Measurements from ENCODE around the gene ZFP37. TPM values are rescaled to one million over a fixed set of nuclear protein-coding genes. Genes with fewer than 3 reads are reported as not detected.
A peak's percentile ranks its signal among the peaks of the same experiment; 100 is the strongest.
"Not testable (repeated sequence)": the region's sequence is repeated elsewhere in the genome, so short reads cannot be mapped to it uniquely, and the experiment has no call there.

Gene ZFP37
- polyA plus RNA-seq, 2 of the 4 experiments (the other 2 are of a cell fraction) = 1.6 to 2.0 TPM

- H3K9me3 ChIP-seq; ATAC-seq; H3K27ac ChIP-seq; DNase-seq (ENCODE audit: low read depth in 1 of 2, low spot score in 1 of 2); CTCF ChIA-PET; FAIRE-seq; POLR2A ChIA-PET; H3K4me3 ChIP-seq; H3K4me2 ChIP-seq; H3K4me1 ChIP-seq: not testable (repeated sequence)
- 70% methylated on average over 15 of the region's 20 CpGs for WGBS (ENCODE audit: missing lambda C conversion rate)
Measured at GRCh38 chr9:113062932-113063310, 6.4 kb upstream of the ZFP37 start.

- H3K4me3 ChIP-seq; POLR2A ChIA-PET; H3K4me2 ChIP-seq; DNase-seq (ENCODE audit: low read depth in 1 of 2, low spot score in 1 of 2); H3K4me1 ChIP-seq; ATAC-seq; FAIRE-seq; H3K27ac ChIP-seq; CTCF ChIA-PET: not testable (repeated sequence)
- WGBS (ENCODE audit: missing lambda C conversion rate) = 70% methylated on average over 27 of the region's 44 CpGs
- H3K9me3 ChIP-seq = peaks cover 13% of the 10 kb centered on the region
Measured at GRCh38 chr9:113062256-113062931, 5.9 kb upstream of the ZFP37 start.

- ATAC-seq; H3K4me2 ChIP-seq; H3K4me1 ChIP-seq; FAIRE-seq; H3K4me3 ChIP-seq; POLR2A ChIA-PET; CTCF ChIA-PET; DNase-seq (ENCODE audit: low read depth in 1 of 2, low spot score in 1 of 2); H3K27ac ChIP-seq: not testable (repeated sequence)
- 47% methylated on average over 23 of the region's 33 CpGs for WGBS (ENCODE audit: missing lambda C conversion rate)
- peaks cover 16% of the 10 kb centered on the region for H3K9me3 ChIP-seq
Measured at GRCh38 chr9:113061072-113061850, 4.7 kb upstream of the ZFP37 start.

GRCh38 chr9:113059581-113060284 is 3.2 kb upstream of the ZFP37 start:
- H3K9me3 ChIP-seq = peaks cover 29% of the 10 kb centered on the region
- FAIRE-seq; H3K4me1 ChIP-seq; DNase-seq (ENCODE audit: low read depth in 1 of 2, low spot score in 1 of 2); H3K27ac ChIP-seq; POLR2A ChIA-PET; ATAC-seq; H3K4me2 ChIP-seq; H3K4me3 ChIP-seq: not testable (repeated sequence)
- WGBS (ENCODE audit: missing lambda C conversion rate) = 50% methylated on average over 45 of the region's 61 CpGs
- CTCF ChIA-PET = interaction anchor here (0.6 kb wide), 1 partner anchor 973 kb away, joined by 3 read pairs; no protein-coding TSS in a partner anchor

GRCh38 chr9:113057193-113057592 is 669 bp upstream of the ZFP37 start:
- Histone ChIP-seq H3K4me3 (peak overlapping the region; percentile 74), H3K27ac (peak overlapping the region; percentile 58 to 88), H3K4me1 (no peaks in the 10 kb centered on the region), H3K4me2 (peak overlapping the region; percentile 56), H3K9me3 (peaks cover 55% of the 10 kb centered on the region)
- ATAC-seq = no peak
- 24% methylated on average over 5 of the region's 5 CpGs for WGBS (ENCODE audit: missing lambda C conversion rate)
- no peak for TF ChIP-seq SMC3 (IDR thresholded peaks at IDR 0.05)
- no peak for TF ChIP-seq POLR2A (IDR thresholded peaks at IDR 0.05; ENCODE audit: low read length)
- TF ChIP-seq JUN (IDR thresholded peaks at IDR 0.05) = no peak
- no peak for TF ChIP-seq MAFK (IDR thresholded peaks at IDR 0.05; ENCODE audit: partially characterized antibody)
- TF ChIP-seq EHF (CRISPR knock-in tag; IDR thresholded peaks at IDR 0.05) = no peak
- no peak for TF ChIP-seq ZC3H11A (IDR thresholded peaks at IDR 0.05)
- TF ChIP-seq TP53 (CRISPR knock-in tag; IDR thresholded peaks at IDR 0.05) = no peak
- TF ChIP-seq FOSL2 (IDR thresholded peaks at IDR 0.05) = no peak
- TF ChIP-seq FOSL2 (CRISPR knock-in tag; IDR thresholded peaks at IDR 0.05) = no peak
- TF ChIP-seq MAX (IDR thresholded peaks at IDR 0.05) = no peak
- TF ChIP-seq RAD21 (conservative IDR thresholded peaks at IDR 0.05 in 1 of 2, IDR thresholded peaks at IDR 0.05 in 1 of 2) = no peak
- TF ChIP-seq CHD2 (IDR thresholded peaks at IDR 0.05; ENCODE audit: low read length, partially characterized antibody) = no peak
- TF ChIP-seq RARB (CRISPR knock-in tag; IDR thresholded peaks at IDR 0.05) = no peak
- TF ChIP-seq ESRRA (IDR thresholded peaks at IDR 0.05; ENCODE audit: borderline replicate concordance, low read length) = no peak
- FAIRE-seq = no peak
- DNase-seq (ENCODE audit: low read depth in 1 of 2, low spot score in 1 of 2) = peak; percentile 2 to 5
- ChIA-PET CTCF (no interaction called here), POLR2A (interaction anchor here (0.6 to 1.0 kb wide), 5 partner anchors 13 to 339 kb away, joined by 3 to 5 read pairs (median 3); partner anchors contain the start of genes CDC26, FKBP15, INIP and SLC31A1)
